Astrocyte (in vitro differentiated cells and primary cell): ENCODE results near the gene TAF1B.

Source experiments
- EZH2 ChIP-seq: IDR thresholded peaks from 2 replicates; pipeline ENCODE4 v1.6.1; 2012; ENCODE audit warnings: mild to moderate bottlenecking, low read length, inconsistent platforms; ENCODE audit not compliant: insufficient read depth
- TF ChIP-seq, protein P1 (sequence below): IDR thresholded peaks from 2 replicates; pipeline ENCODE4 v1.5.1; 2011; ENCODE audit warnings: low read depth, mild to moderate bottlenecking, inconsistent platforms, low read length, moderate library complexity; ENCODE audit not compliant: insufficient read depth

DNA sequence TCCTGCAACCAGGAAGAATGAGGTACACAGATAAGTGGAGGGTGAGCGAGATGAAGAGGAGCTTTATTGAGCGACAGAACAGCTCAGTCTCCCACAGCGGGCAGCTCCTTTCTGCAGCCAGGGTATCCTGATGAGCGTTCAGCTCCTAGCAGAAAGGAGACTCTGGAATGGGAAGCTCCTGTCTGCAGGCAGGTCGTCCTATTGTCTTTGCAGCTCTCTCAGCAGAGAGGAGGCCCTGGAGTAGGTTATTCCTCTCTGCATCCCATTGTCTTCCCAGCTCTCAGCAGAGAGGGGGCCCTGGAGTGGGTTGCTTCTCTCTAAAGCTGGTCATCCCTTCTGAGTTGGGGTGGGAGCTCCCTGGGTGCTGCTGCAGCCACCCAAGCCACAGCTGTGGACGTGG, 41.2 kb downstream of the TAF1B start:
- TF ChIP-seq, protein P1, sequence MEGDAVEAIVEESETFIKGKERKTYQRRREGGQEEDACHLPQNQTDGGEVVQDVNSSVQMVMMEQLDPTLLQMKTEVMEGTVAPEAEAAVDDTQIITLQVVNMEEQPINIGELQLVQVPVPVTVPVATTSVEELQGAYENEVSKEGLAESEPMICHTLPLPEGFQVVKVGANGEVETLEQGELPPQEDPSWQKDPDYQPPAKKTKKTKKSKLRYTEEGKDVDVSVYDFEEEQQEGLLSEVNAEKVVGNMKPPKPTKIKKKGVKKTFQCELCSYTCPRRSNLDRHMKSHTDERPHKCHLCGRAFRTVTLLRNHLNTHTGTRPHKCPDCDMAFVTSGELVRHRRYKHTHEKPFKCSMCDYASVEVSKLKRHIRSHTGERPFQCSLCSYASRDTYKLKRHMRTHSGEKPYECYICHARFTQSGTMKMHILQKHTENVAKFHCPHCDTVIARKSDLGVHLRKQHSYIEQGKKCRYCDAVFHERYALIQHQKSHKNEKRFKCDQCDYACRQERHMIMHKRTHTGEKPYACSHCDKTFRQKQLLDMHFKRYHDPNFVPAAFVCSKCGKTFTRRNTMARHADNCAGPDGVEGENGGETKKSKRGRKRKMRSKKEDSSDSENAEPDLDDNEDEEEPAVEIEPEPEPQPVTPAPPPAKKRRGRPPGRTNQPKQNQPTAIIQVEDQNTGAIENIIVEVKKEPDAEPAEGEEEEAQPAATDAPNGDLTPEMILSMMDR: no peak
- TF ChIP-seq EZH2: no peak
